Stomach (tissue), 9 donors: ENCODE data around the gene MCL1. TPM values are rescaled to one million over a fixed set of nuclear protein-coding genes. Genes with fewer than 3 reads are reported as not detected.
A peak's percentile ranks its signal among the peaks of the same experiment; 100 is the strongest.

Experiments
- DNase-seq, 2 donors: peaks; one replicate each; pipeline versions ENCODE4 v3.0.0 to v3.0.0-alpha.2; 2013 to 2019
- H3K27ac ChIP-seq, 5 donors: fragments of 200-600 bp in 4 of 5; sonication (generic) in 4 of 5; one replicate each; pipeline ENCODE4 v1.5.1; 2013 to 2019; ENCODE audit warnings: mild to moderate bottlenecking in 1 of 5, moderate library complexity in 1 of 5
- H3K27me3 ChIP-seq, 3 donors: fragments of 200-600 bp; sonication (generic); one replicate each; pipeline ENCODE4 v1.5.1; 2017 to 2019; ENCODE audit warnings: mixed run types in 1 of 3
- H3K36me3 ChIP-seq, 4 donors: fragments of 200-600 bp; sonication (generic); 1 replicate in 3 of 4; 2 replicates in 1 of 4; pipeline ENCODE4 v1.5.1; 2016 to 2019
- H3K4me1 ChIP-seq, 4 donors: fragments of 200-600 bp; sonication (generic); one replicate each; pipeline ENCODE4 v1.5.1; 2016 to 2019
- H3K4me3 ChIP-seq, 4 donors: fragments of 200-600 bp; sonication (generic) in 3 of 4; one replicate each; pipeline ENCODE4 v1.5.1; 2016 to 2019; ENCODE audit warnings: mild to moderate bottlenecking in 1 of 4
- H3K9me3 ChIP-seq, 4 donors: fragments of 200-600 bp; sonication (generic); one replicate each; pipeline ENCODE4 v1.5.1; 2016 to 2019
- CTCF ChIP-seq, 7 experiments: fragments of 450-650 bp in 4 of 7; fragments of 200-600 bp in 3 of 7; sonication (generic) in 3 of 7; IDR thresholded peaks; one replicate each; pipeline ENCODE4 v1.5.1; 2016 to 2019; ENCODE audit warnings: antibody characterized with exemption in 7 of 7, control low read depth in 2 of 7, mild to moderate bottlenecking in 1 of 7
- EP300 ChIP-seq: sonication (generic); formaldehyde crosslinking; IDR thresholded peaks from one replicate; pipeline ENCODE4 v1.6.1; 2017; ENCODE audit warnings: antibody characterized with exemption
- POLR2A ChIP-seq, 4 donors: fragments of 450-650 bp; IDR thresholded peaks; one replicate each; pipeline ENCODE4 v1.6.1; 2016; ENCODE audit warnings: antibody characterized with exemption in 4 of 4, control low read depth in 2 of 4, mild to moderate bottlenecking in 1 of 4, moderate library complexity in 1 of 4
- POLR2AphosphoS5 ChIP-seq, 3 donors: sonication (generic); formaldehyde crosslinking; IDR thresholded peaks; one replicate each; pipeline ENCODE4 v1.6.1; 2016; ENCODE audit warnings: antibody characterized with exemption in 3 of 3
- WGBS, 5 donors: extraction: QIAGEN DNeasy Blood & Tissue Kit in 3 of 5; methylation state at CpG; one replicate each; pipeline versions ENCODE4 v1.1.5 to v1.1.7; 2013 to 2018; 5-methylcytosine and 5-hydroxymethylcytosine counted together
- intact Hi-C: fragments of 100-400 bp; cut with DNase I; formaldehyde crosslinking; loops from one replicate; pipeline ENCODE4 v1.15.1; 2023; ENCODE audit warnings: low total_unique reads
- polyA plus RNA-seq, 3 donors: library from polyadenylated mRNA; stranded (reverse); fragments of 200-250 nt; gene quantifications; one replicate each; pipeline ENCODE4 v1.2.3, GENCODE V29; 2013
- total RNA-seq, 5 donors: library from RNA; depleted of rRNA; stranded (reverse); fragments of >200 nt; gene quantifications; one replicate each; pipeline versions ENCODE4 v1.1.0 to v1.2.3, GENCODE V29; 2014 to 2016
- donor health status: healthy with polysubstance abuse.
- donor health status: Bipolar disorder and iron deficiency.
- donor health status: healthy.

MCL1 gene
- total and polyA plus RNA-seq, 8 donors = 77.7 to 330 (median 121) TPM

- Histone ChIP-seq H3K27me3 (no peaks in the 10 kb centered on the region), H3K4me1 (peaks cover 24 to 82% (median 58%) of the 10 kb centered on the region in 4 donors), H3K9me3 (no peaks in the 10 kb centered on the region), H3K27ac (peak overlapping the region in 4 of 5 donors; percentile 34 to 78 (median 75)), H3K4me3 (no peak overlapping the region), H3K36me3 (peaks cover 57 to 92% (median 82%) of the 10 kb centered on the region in 4 donors)
- intact Hi-C loops = loop anchor here (10.0 kb wide), 1 partner anchor 68 kb away; no protein-coding TSS in a partner anchor
- DNase-seq = no peak
- WGBS, 5 donors = 15 to 43% (median 28%) methylated on average over 8 of the region's 8 CpGs
- TF ChIP-seq CTCF (IDR thresholded peaks at IDR 0.05) = no peak
- TF ChIP-seq POLR2A (IDR thresholded peaks at IDR 0.05) = no peak
- no peak for TF ChIP-seq POLR2AphosphoS5 (IDR thresholded peaks at IDR 0.05)
- no peak for TF ChIP-seq EP300
Observed at GRCh38 chr1:150622303-150622975, 43.0 kb upstream of the MCL1 start.

GRCh38 chr1:150621497-150622302 is 42.3 kb upstream of the MCL1 start:
- H3K4me1 ChIP-seq = peaks cover 23 to 74% (median 52%) of the 10 kb centered on the region in 4 donors
- no peak for TF ChIP-seq POLR2A (IDR thresholded peaks at IDR 0.05)
- peak in 1 of 3 donors; percentile 69 for TF ChIP-seq POLR2AphosphoS5 (IDR thresholded peaks at IDR 0.05)
- TF ChIP-seq EP300 = no peak
- peak in 5 of 7 experiments; percentile 48 to 74 (median 66) for TF ChIP-seq CTCF (IDR thresholded peaks at IDR 0.05)
- 47 to 57% (median 51%) methylated on average over 8 of the region's 8 CpGs for WGBS, 5 donors
- H3K27ac ChIP-seq = peak overlapping the region in 4 of 5 donors; percentile 34 to 78 (median 75)
- no peaks in the 10 kb centered on the region for H3K9me3 ChIP-seq
- peak; percentile 60 to 81 for DNase-seq
- H3K27me3 ChIP-seq = no peaks in the 10 kb centered on the region
- H3K36me3 ChIP-seq = peaks cover 54 to 92% (median 82%) of the 10 kb centered on the region in 4 donors
- H3K4me3 ChIP-seq = no peak overlapping the region
- intact Hi-C loops = loop anchor here (10.0 kb wide), 1 partner anchor 67 kb away; no protein-coding TSS in a partner anchor

GRCh38 chr1:150620919-150621318 is 41.5 kb upstream of the MCL1 start:
- H3K4me3 ChIP-seq = no peak overlapping the region
- WGBS, 5 donors = 86 to 100% (median 95%) methylated on average over 2 of the region's 2 CpGs
- peaks cover 23 to 67% (median 52%) of the 10 kb centered on the region in 4 donors for H3K4me1 ChIP-seq
- intact Hi-C loops = loop anchor here (10.0 kb wide), 1 partner anchor 66 kb away; no protein-coding TSS in a partner anchor
- H3K27ac ChIP-seq = peak overlapping the region in 4 of 5 donors; percentile 34 to 78 (median 75)
- no peaks in the 10 kb centered on the region for H3K9me3 ChIP-seq
- peaks cover 53 to 86% (median 81%) of the 10 kb centered on the region in 4 donors for H3K36me3 ChIP-seq
- TF ChIP-seq POLR2A (IDR thresholded peaks at IDR 0.05) = no peak
- TF ChIP-seq POLR2AphosphoS5 (IDR thresholded peaks at IDR 0.05) = no peak
- TF ChIP-seq CTCF (IDR thresholded peaks at IDR 0.05) = no peak
- no peak for TF ChIP-seq EP300
- no peaks in the 10 kb centered on the region for H3K27me3 ChIP-seq
- no peak for DNase-seq
